Mesendoderm (in vitro differentiated cells): ENCODE data around the gene PLCXD1.

ENCODE experiments used
- DNase-seq: peaks from one replicate; pipeline ENCODE4 v3.0.0; 2013
- H2AK5ac ChIP-seq: 2 replicates; pipeline ENCODE4 v1.6.1; 2013; ENCODE audit warnings: low read length, inconsistent platforms
- H2BK120ac ChIP-seq: 2 replicates; pipeline ENCODE4 v1.6.1; 2013; ENCODE audit warnings: low read depth, mild to moderate bottlenecking, low read length, moderate library complexity, mixed read lengths
- H2BK15ac ChIP-seq: replicated peaks from 2 replicates; pipeline ENCODE4 v1.6.1; 2013; ENCODE audit warnings: low read depth, mild to moderate bottlenecking, moderate library complexity
- H2BK5ac ChIP-seq: 2 replicates; pipeline ENCODE4 v1.6.1; 2013; ENCODE audit warnings: low read length, inconsistent platforms
- H3K18ac ChIP-seq: 2 replicates; pipeline ENCODE4 v1.6.1; 2013; ENCODE audit warnings: mild to moderate bottlenecking, low read length, mixed read lengths
- H3K23ac ChIP-seq: one replicate; pipeline ENCODE4 v1.6.1; 2013; ENCODE audit warnings: low read length
- H3K27ac ChIP-seq: 2 replicates; pipeline ENCODE4 v1.5.1; 2013; ENCODE audit warnings: low read depth, mild to moderate bottlenecking, inconsistent platforms, low read length, moderate library complexity
- H3K27me3 ChIP-seq: 2 replicates; pipeline ENCODE4 v1.6.1; 2013; ENCODE audit warnings: low read length, control low read depth, mild to moderate bottlenecking, inconsistent platforms; ENCODE audit not compliant: insufficient read depth, poor library complexity
- H3K36me3 ChIP-seq: 2 replicates; pipeline ENCODE4 v1.6.1; 2013; ENCODE audit warnings: low read length, inconsistent platforms; ENCODE audit not compliant: control insufficient read depth, insufficient read depth
- H3K4ac ChIP-seq: one replicate; pipeline ENCODE4 v1.6.1; 2013; ENCODE audit warnings: low read depth, mild to moderate bottlenecking, low read length, moderate library complexity
- H3K4me1 ChIP-seq: 2 replicates; pipeline ENCODE4 v1.6.1; 2013; ENCODE audit warnings: low read depth, low read length, inconsistent platforms; ENCODE audit not compliant: control insufficient read depth
- H3K4me2 ChIP-seq: 2 replicates; pipeline ENCODE4 v1.6.1; 2013; ENCODE audit warnings: low read length
- H3K4me3 ChIP-seq: 2 replicates; pipeline ENCODE4 v1.5.1; 2013; ENCODE audit warnings: mild to moderate bottlenecking, low read length
- H3K56ac ChIP-seq: one replicate; pipeline ENCODE4 v1.6.1; 2013; ENCODE audit warnings: low read length
- H3K79me1 ChIP-seq: 2 replicates; pipeline ENCODE4 v1.6.1; 2013; ENCODE audit warnings: low read length, inconsistent platforms
- H3K79me2 ChIP-seq: 2 replicates; pipeline ENCODE4 v1.6.1; 2013; ENCODE audit warnings: mild to moderate bottlenecking, low read length; ENCODE audit not compliant: control insufficient read depth, insufficient read depth
- H3K9ac ChIP-seq: 2 replicates; pipeline ENCODE4 v1.6.1; 2013; ENCODE audit warnings: low read length, inconsistent platforms
- H4K5ac ChIP-seq: one replicate; pipeline ENCODE4 v1.6.1; 2013; ENCODE audit warnings: low read length
- H4K8ac ChIP-seq: one replicate; pipeline ENCODE4 v1.6.1; 2013; ENCODE audit warnings: low read depth, mild to moderate bottlenecking, control low read depth, low read length, moderate library complexity
- WGBS: extraction: QIAGEN DNeasy Blood & Tissue Kit; methylation state at CpG from one replicate; pipeline ENCODE4 v1.1.7; 2013; ENCODE audit warnings: low lambda C conversion rate, missing lambda C conversion rate; ENCODE audit not compliant: insufficient coverage; ENCODE audit errors: extremely low coverage; 5-methylcytosine and 5-hydroxymethylcytosine counted together

PLCXD1 gene

DNA sequence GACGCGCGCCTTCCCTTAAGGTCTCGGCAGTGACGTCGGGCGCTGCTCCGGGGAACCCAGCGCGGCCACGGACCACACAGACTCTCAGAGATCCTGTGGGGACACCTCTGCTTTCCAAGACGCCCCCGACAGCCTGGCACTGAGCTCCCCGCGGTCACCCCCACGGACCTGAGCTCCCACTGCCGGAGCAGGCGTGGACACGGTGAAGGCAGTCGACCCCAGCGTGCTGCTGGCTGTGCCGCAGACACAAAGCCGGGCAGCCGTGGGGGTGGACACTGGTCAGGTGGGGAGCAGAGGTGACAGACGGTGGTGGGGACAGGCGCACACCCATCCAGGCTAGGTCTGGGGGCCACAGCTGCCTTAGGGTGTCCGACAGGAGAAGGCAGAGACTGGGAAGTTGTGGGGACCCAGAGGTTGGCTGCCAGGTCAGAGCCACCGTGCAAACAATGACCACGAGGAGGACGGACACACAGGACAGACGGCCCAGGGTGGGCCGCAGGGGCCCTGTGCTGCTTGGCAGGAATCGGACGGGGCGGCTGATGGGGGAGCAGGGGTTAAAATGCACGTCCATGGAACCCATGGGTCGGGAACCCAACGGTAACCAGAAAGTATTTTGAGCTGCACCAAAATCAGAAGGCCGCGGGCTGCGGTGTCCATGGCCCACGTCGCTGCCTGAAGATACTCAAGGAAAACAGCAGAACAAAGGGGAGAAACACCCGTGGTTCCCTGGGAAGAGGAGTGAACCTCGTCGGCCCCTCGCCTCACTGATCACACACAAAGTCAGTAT lies 54.0 kb downstream of the PLCXD1 start:
- no peak overlapping the region for H3K4me2 ChIP-seq
- no peak overlapping the region for H3K23ac ChIP-seq
- H3K27ac ChIP-seq: no peak overlapping the region
- H2BK120ac ChIP-seq: no peak overlapping the region
- H3K4me1 ChIP-seq: no peaks in the 10 kb centered on the region
- H3K56ac ChIP-seq: no peak overlapping the region
- H3K9ac ChIP-seq: no peak overlapping the region
- H3K79me2 ChIP-seq: no peaks in the 10 kb centered on the region
- no peak overlapping the region for H2AK5ac ChIP-seq
- H4K8ac ChIP-seq: no peak overlapping the region
- H4K5ac ChIP-seq: no peak overlapping the region
- WGBS: no CpG with 5 or more reads among the region's 47 CpGs
- DNase-seq: no peak
- H3K79me1 ChIP-seq: no peaks in the 10 kb centered on the region
- H2BK5ac ChIP-seq: no peak overlapping the region
- H3K4me3 ChIP-seq: no peak overlapping the region
- H3K36me3 ChIP-seq: peaks cover 1% of the 10 kb centered on the region
- no peaks in the 10 kb centered on the region for H3K27me3 ChIP-seq
- H3K18ac ChIP-seq: no peak overlapping the region
- H3K4ac ChIP-seq: no peak overlapping the region
- H2BK15ac ChIP-seq: no peak overlapping the region

DNA sequence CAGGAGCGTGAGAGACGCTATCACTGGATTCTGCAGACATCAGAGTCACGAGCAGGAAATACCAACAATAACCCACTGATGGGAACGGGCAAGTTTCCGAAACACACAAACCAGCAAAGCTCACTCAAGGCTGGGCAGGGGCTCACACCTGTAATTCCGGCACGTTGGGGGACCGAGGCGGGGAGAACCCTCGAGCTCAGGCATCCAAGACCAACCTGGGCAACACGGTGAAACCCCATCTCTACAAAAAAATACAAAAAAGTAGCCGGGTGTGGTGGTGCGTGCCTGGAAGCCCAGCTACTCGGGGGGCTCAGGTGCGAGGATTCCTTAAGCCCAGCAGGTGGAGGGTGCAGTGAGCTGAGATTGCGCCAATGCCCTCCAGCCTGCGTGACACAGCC lies 54.6 kb downstream of the PLCXD1 start:
- H3K36me3 ChIP-seq: peaks cover 1% of the 10 kb centered on the region
- H2BK15ac ChIP-seq: no peak overlapping the region
- H2AK5ac ChIP-seq: no peak overlapping the region
- no peak overlapping the region for H4K8ac ChIP-seq
- H3K4me1 ChIP-seq: no peaks in the 10 kb centered on the region
- H3K9ac ChIP-seq: no peak overlapping the region
- H3K27me3 ChIP-seq: no peaks in the 10 kb centered on the region
- no peak overlapping the region for H3K56ac ChIP-seq
- no peak for DNase-seq
- no peak overlapping the region for H2BK120ac ChIP-seq
- H4K5ac ChIP-seq: no peak overlapping the region
- no CpG with 5 or more reads among the region's 17 CpGs for WGBS
- H2BK5ac ChIP-seq: no peak overlapping the region
- no peaks in the 10 kb centered on the region for H3K79me1 ChIP-seq
- no peak overlapping the region for H3K4ac ChIP-seq
- no peak overlapping the region for H3K23ac ChIP-seq
- H3K79me2 ChIP-seq: no peaks in the 10 kb centered on the region
- no peak overlapping the region for H3K27ac ChIP-seq
- no peak overlapping the region for H3K4me3 ChIP-seq
- H3K4me2 ChIP-seq: no peak overlapping the region
- H3K18ac ChIP-seq: no peak overlapping the region

GRCh38 chrX:336227-336626 lies 55.0 kb downstream of the PLCXD1 start:
- Histone ChIP-seq H3K79me2 (no peaks in the 10 kb centered on the region), H3K36me3 (peaks cover 1% of the 10 kb centered on the region), H2BK5ac (no peak overlapping the region), H3K27ac (no peak overlapping the region), H3K9ac (no peak overlapping the region), H3K4me1 (no peaks in the 10 kb centered on the region), H3K4me2 (no peak overlapping the region), H3K79me1 (no peaks in the 10 kb centered on the region), H3K56ac (no peak overlapping the region), H4K5ac (no peak overlapping the region), H3K4me3 (no peak overlapping the region), H3K18ac (no peak overlapping the region), H2BK120ac (no peak overlapping the region), H2AK5ac (no peak overlapping the region), H3K23ac (no peak overlapping the region), H4K8ac (no peak overlapping the region), H3K4ac (no peak overlapping the region), H3K27me3 (no peaks in the 10 kb centered on the region), H2BK15ac (no peak overlapping the region)
- WGBS: no CpG with 5 or more reads among the region's 21 CpGs
- no peak for DNase-seq

DNA sequence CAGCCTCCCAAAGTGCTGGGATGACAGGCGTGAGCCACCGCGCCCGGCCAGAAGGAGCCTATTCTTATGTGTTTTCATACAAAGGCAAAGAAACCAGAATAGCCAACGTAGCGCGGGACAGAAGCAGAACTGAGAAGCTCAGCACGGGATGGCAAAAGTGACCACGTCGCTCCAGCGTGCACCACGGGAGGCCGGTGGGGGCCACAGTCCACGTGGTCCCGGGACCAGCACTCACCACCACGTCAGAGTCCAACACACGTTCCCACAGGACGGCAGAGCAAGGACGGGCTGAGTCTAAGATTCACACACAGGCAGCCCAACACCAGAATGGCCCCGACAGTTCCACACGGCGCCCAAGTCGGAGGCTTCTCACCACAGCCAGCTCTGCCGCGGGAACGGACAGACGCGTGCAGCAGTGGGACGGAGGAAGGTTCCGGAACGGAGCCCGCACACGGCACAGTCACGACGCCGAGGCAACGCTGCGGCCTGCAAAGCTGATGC lies 56.2 kb downstream of the PLCXD1 start:
- Histone ChIP-seq H4K8ac (no peak overlapping the region), H2BK5ac (no peak overlapping the region), H3K23ac (no peak overlapping the region), H3K56ac (no peak overlapping the region), H2BK15ac (no peak overlapping the region), H3K36me3 (peaks cover 1% of the 10 kb centered on the region), H3K9ac (no peak overlapping the region), H3K4me2 (no peak overlapping the region), H3K18ac (no peak overlapping the region), H3K4me1 (no peaks in the 10 kb centered on the region), H2AK5ac (no peak overlapping the region), H3K79me2 (no peaks in the 10 kb centered on the region), H3K4ac (no peak overlapping the region), H4K5ac (no peak overlapping the region), H2BK120ac (no peak overlapping the region), H3K4me3 (no peak overlapping the region), H3K79me1 (no peaks in the 10 kb centered on the region), H3K27me3 (no peaks in the 10 kb centered on the region), H3K27ac (no peak overlapping the region)
- WGBS: no CpG with 5 or more reads among the region's 38 CpGs
- no peak for DNase-seq

GRCh38 chrX:338281-338835 lies 57.2 kb downstream of the PLCXD1 start:
- DNase-seq: no peak
- Histone ChIP-seq H2BK5ac (no peak overlapping the region), H4K5ac (no peak overlapping the region), H3K18ac (no peak overlapping the region), H3K23ac (no peak overlapping the region), H2AK5ac (no peak overlapping the region), H3K56ac (no peak overlapping the region), H3K4ac (no peak overlapping the region), H3K36me3 (peaks cover 1% of the 10 kb centered on the region), H3K4me3 (no peak overlapping the region), H3K27ac (no peak overlapping the region), H3K79me2 (no peaks in the 10 kb centered on the region), H3K27me3 (no peaks in the 10 kb centered on the region), H2BK120ac (no peak overlapping the region), H4K8ac (no peak overlapping the region), H3K9ac (no peak overlapping the region), H2BK15ac (no peak overlapping the region), H3K79me1 (no peaks in the 10 kb centered on the region), H3K4me2 (no peak overlapping the region), H3K4me1 (no peaks in the 10 kb centered on the region)
- WGBS: no CpG with 5 or more reads among the region's 53 CpGs
